HG02970 (cell line): ENCODE data around the gene GALNT10.
A peak's percentile ranks its signal among the peaks of the same experiment; 100 is the strongest.

Source experiments
- ATAC-seq: cut with Tn5 transposase; IDR thresholded peaks from one replicate; pipeline ENCODE4 v1.9.1; 2021; ENCODE audit warnings: mild to moderate bottlenecking, moderate library complexity, moderate number of reproducible peaks; ENCODE audit not compliant: unreplicated experiment, low FRiP score

Gene GALNT10

DNA sequence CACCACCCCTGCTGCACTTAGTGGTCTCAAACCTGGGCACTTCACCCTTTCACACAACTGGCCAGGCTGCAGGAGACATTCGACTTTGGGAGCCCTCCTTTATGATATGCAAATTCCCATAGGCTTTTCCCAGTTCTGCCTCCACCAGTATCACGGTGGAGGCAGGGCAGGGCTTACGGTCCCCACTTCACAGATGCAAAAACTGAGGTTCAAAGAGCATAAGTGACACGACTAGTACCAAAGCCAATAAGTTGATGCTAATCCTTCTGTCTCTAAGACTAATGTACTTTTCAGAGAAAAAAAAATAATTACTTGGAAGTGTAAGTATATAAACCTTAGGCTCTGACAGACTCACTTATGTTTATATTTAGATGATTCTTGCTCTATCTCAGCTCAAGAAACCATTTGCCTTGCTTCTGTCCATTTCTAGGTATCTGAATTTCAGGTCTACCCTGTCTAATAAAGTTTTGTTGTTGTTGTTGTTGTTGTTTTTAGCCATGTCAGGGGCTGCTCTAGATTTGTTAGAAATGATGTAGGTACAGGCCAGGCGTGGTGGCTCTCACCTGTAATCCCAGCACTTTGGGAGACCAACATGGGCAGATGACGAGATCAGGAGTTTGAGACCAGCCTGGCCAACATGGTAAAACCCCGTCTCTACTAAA is 10.7 kb downstream of the GALNT10 start:
- ATAC-seq = no peak

DNA sequence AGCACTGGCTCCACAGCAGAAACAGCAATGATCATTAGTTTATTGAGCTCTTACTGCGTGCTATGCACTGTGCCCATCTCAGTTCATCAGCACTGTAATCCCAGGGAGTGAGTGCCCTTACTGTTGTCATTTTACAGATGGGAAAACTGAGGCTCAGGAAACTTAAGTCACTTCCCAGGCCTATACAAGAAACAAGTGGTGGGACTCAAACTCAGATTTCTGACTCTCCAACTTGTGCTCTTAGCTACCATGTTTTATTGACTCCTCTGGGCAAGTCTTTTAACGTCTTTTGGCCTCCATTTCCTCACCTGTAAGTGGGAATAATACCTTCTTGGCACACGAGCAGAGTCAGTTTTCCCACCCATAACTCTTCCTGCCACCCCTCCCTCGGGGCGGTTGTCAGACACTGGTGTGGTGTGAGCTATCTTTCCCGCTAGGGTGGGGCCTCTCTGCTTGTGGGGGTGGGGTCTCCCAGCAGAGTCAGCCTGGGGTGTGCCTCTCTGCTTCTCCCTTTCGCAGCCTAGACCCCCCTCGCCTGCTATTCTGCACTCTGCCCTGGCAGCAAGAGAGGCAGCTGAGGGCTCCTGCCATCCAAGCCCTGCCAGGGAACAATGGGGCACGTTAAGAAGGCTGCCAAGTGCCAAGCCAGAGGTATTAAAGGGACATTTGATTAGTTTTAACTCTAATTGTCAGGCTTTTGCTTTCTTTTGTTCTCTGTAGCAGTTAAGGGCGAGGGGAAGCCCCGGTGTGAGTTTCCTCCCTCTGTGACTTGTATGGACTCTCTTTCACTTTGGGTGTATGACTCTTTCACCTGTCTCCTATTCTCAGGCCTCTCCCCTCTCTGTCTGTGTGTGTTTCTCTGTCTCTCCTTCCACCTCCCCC is 12.1 kb downstream of the GALNT10 start:
- peak; percentile 83 for ATAC-seq

DNA sequence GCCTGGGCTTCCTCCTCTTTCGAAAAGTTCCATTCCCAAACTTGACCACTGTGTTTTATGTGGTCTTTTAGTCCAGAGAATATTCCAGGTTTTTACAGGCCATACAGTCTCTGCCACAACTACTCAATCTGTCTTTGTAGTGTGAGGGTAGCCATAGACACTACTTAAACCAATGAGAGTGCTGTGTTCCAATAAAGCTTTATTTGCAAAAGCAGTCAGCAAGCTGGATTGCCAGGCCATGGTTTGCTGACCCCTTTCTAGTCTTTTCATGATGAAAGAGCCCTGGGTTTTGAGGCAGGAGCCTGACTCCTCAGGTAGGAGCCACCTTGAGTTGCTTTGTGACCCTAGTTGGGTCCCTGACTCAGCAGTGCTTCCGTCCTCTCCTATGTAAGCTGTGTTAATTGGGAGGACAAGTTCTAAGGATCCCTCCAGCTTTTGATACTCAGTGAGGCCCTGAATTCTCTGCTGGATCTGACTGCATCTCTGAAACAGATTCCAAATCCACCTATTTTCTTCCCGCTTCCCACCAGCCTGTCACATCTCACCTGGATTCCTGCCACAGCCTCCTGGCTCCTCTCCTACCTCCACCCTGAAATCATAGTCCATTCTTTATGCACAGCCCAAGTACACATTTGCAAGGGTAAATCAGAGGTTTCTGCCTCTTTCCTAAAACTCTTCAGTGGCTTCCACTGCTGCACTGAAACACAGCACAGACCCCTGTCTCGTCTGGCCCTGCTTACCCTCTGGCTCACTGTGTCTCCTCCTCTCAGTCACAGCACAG is 13.5 kb downstream of the GALNT10 start:
- ATAC-seq = no peak

DNA sequence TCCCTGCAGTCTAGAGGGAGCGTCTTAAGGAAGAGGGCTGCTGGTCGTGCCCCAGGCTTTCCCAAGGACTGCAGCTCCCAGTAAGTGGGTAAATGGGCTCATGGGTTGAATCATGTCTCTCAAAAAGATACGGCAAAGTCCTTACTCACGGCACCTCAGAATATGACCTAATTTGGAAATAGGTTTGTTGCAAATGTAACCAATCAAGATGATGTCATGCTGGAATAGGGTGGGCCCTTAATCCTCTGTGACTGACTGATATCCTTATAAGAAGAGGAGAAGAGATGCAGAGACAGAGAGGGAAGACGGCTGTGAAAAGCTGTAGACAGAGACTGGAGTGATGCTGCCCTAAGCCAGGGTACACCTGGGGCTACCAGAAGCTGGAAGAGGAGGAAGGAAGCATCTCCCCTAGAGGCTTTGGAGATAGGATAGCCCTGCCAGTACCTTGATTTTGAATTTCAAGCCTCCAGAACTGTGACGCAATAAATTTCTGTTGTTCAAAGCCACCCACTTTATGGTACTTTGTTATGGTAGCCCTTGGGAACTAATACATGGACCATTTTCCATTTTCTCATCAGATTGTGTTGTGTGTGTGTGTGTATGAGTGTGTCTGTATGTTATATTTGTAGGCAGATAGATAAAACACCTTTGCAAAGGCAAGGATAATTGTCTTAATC is 15.0 kb downstream of the GALNT10 start:
- no peak for ATAC-seq

DNA sequence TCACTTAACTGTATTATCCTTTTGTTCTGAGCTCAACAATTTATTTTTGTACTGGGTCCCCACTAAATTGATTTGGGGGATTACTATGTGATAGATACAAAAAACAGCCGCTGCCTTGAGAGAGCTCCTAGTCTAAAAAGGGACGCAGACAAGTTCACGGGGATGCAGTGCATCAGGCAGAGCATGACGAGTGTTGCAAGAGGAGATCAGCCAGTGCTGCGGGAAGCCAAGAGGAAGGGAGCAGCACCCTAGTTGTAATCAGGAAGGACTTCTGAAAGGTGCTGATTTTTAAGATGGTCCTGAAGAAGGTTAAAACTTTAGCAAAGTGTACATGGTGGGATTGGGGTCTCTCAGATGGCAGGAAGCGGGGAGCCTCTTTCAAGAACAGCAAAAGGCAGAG is 15.8 kb downstream of the GALNT10 start:
- no peak for ATAC-seq

DNA sequence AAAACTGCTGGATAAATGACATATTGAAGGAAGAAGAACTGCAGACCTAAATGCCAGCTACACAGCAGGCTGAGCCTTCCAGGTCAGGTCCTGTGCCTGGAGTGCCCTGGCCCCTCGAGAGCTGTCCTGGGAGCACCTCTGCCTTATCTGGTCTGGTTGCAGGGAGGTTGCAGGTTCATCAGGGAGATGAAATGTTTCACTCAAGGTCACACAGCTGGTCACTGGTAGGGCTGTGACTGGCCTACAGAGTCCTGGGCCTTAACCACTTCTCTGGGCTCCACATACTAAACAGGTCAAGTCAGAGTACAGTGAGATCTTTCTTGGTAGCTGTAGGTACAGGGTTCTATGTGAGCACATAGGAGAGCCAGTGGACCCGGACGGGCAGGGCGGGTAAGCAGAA is 16.7 kb downstream of the GALNT10 start:
- no peak for ATAC-seq

DNA sequence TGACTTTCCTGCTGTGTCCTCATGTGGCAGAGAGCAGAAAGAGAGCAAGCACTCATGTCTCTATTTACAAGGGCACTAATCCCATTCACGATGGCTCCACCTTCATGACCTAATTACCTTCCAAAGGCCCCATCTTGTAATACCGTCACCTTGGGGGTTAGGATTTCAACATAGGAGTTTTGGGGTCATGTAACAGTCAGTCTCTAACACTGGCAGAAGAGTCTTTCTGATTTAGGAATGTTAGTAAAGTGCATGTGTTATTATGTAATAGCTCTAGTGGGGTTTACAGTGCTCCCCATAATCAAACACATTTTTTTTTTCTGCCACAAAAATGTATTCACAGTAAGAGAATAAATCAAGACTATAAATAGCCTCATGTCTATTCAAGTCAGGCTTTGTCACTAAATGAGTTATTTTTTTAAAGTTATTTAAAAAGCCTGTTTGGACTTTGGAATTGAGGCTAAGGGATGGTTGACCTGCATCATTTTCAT is 19.1 kb downstream of the GALNT10 start:
- ATAC-seq = no peak

DNA sequence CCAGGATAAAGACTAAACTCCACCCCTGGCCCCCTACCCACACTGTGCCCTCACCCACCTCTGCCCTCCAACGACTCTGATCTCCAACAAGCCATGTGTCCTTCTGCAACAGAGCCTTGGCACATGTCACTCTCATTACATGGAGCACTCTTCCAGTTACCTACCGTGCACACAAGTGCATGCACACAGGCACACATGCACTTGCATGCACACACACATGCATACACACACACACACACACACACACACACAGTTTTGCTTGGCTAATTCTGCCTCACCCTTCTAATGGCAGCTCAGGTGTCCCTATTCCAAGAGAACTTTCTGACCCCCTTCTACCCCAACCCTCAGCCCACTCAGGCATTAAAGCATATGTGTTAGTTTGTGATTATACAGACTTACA is 19.6 kb downstream of the GALNT10 start:
- no peak for ATAC-seq

DNA sequence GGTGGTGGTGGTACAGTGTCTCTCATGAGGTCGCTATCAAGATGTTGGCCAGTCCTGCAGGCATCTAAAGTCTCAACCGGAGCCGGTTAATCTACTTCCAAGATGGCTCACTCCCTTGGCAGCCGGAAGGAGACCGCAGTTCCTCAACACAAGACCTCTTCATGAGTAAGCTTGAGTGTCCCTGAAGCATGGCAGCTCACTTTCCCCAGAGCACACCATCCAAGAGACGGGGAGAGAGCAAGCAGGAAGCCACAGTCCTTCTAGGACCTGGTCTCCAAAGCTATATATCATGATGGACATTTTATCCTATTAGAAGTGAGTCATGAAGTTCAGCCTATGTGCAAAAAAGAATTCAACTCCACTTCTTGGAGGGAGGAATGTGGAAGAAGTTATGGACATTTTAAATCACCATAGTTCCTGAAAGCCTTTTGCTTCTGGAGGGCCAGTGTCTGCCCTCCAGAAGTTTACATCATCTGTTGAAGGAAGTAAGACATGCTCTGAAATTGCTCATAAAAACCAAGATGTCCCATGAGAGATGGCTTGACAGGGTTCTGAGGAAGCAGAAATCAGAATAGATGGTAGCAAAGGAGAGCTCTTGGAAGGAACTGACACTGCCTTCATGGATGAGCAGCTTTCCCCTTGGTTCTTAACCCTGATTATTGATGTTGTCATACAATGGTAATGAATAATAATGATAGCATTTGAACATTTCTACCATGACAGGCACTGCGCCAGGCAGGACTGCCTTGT is 21.3 kb downstream of the GALNT10 start:
- ATAC-seq = no peak

DNA sequence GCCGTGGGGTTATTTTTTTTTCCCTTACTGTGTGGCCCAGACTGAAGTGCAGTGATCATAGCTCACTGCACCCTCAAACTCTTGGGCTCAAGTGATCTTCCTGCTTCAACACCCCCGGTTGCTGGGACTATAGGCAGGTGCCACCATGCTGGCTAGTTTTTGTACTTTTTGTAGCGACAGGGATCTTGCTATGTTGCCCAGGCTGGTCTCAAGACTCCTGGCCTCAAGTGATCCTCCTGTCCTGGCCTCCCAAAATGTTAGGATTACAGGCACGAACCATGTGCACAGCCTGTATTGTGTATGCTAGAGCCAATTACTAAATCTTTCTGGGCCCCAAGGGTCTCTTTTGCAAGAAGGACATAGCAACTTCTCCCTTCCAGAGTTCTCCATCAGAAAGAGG is 23.1 kb downstream of the GALNT10 start:
- ATAC-seq = no peak

DNA sequence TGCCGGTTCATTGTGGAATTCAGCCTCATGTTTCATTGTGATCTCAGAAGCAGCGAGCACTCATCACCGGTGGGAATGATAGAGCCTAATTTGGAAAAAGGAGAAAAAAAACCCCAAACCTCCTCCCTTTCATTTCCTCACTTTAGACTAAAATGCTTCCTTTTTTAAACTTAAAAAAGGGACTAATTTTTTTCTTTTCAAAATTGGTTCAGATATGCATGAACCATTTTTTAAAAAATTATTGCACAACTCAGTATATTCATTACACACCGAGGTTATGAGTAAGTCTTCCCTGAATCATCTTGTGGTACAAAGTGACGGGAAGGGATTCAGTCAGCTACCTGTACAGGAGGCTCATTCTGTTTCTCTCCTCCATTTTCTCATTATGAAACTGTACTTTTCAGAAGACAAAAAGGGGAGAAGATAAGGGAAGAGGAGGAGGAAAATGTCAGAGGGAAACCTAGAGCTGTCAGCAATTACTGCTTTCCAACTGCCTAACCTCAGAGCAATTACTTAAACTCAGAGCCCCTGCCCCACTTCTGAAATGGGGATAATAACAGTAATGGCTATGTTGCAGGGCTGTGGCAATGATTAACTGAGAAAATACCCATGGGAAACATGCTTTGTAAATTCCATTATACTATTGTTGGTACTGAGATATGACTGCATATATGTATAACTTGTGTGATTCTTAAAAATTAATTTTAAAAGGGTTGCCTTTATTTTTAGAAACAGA is 24.0 kb downstream of the GALNT10 start:
- ATAC-seq = peak; percentile 73

DNA sequence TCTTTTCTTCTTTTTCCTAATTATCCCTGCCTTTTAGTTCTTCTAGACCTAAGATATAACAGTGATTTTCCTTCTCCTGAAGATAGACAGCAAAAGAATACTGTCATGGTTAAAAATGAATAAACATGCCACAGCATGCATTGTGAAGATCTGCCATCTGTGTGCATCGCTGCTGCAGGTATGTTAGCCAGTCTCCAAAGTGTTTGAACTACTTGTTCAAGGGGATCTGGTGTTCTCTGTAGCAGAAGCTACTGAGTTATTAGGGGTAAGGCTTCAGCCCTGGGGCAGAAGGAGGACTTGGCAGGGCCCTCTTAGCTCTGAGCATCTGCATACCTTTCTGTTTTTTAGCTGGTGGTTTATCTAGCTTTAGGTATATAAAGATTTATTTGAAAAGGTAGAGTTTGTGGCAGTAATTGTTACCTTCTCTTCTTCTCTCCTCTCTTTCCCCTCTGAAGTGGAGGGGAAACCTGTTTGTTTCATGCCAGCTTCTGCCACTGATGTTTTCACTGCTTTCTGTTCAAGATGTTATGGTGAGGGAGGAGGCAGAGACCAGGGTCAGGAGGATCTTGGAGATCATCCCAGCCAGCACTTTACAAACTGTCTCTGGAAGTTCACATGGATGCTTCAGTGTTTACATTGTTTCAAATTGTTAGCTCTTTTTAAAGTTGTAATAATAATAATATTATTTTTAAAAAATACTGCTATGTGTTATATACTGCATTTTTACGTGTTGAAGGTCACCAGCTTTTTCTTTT is 25.2 kb downstream of the GALNT10 start:
- no peak for ATAC-seq

DNA sequence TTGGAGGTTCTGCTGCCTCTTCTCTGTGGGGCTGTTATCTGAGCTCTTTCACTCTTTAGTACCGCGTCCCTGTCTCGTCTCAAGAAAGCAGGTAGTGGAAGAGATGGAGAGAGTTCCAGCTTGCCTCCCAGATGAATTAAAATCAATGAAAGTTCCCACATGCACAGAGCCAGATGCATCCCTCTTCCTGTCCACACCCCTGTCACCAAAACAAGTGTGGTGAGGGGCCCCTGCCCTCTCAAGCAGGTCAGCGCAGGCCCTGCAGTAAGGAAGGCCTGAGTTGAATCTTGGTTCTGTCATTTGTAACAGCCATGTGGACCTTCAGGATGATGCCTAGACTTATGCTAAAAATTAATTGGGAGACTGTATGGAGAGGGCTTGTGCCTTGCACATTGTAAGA is 26.9 kb downstream of the GALNT10 start:
- ATAC-seq = no peak

DNA sequence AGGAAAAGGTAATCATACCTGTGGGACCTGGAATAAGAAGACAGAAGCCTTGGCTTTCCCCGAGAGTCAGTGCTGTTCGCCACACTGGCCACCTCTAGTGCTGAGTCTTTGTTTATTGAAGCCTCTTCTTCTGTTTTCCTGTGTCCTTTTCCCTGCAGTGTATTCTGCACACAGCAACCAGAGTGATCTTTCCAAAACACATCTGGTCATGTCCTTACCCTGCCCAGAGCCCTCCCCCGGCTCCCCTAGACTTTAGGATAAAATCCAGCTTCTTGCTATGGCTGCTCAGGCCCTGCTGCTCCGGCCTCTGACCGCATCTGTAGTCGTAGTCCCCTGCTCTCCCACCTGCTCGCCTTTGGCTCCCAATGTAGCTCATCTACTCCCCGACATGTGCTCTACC is 28.3 kb downstream of the GALNT10 start:
- no peak for ATAC-seq

DNA sequence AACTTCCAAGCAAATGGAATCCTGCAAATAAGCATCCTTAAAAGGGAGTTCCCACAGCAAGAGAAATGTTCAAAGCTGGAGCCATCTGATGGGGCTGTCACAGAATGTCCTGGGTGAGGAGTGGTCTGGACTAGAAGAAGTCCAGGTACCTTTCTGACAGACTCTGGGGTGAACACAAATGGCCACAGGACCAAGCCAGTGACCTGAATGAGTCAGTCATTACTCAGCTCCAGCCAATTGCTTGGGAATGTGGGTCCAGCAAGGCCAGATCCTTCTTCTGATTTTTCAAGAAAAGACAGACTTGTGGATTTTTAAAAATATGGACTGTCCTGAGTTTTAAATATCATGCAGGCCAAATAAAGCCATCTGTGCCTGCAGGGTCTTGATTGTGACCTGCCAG is 30.1 kb downstream of the GALNT10 start:
- no peak for ATAC-seq

DNA sequence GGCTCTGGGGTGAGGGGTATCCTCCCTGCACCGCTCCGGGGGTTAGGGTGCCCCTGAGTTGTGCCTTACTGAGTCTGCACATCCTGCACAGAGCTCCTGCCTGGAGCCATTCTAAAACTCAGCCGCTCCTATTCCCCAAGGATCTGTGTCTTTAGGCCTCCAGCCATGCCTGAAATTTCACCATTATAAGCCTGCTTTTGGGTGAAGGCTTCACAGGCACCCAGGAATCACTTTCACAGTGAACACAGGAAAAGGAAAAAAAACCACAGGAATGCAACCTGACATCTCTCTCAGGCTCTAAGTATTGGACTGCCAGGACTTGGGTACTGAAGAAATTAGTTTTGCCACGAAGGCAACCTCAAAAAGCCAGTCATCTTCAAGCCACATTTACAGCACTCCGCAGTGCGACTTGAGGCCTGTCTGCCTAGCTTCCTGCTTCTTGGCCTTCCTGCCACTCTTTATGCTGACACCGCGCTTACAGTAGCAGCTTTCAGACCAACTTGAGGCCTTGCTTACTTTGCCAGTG is 30.9 kb downstream of the GALNT10 start:
- ATAC-seq = no peak

DNA sequence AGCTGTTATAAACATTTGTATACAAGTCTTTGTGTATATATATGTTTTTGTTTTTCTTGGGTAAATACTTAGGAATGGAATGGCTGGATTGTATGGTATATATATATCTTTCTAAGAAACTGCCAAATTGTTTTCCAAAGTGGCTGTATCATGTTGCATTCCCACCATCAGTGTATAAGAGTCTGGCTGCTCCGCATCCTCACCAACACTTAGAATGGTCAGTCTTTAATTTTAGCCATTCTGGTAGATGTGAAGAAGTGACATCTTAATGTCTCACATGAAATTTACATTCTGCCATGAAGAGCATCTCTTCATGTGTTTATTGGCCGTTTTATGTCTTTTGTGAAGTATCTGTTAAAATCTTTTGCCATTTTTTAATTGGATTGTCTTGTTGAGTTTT is 31.9 kb downstream of the GALNT10 start:
- ATAC-seq = no peak

DNA sequence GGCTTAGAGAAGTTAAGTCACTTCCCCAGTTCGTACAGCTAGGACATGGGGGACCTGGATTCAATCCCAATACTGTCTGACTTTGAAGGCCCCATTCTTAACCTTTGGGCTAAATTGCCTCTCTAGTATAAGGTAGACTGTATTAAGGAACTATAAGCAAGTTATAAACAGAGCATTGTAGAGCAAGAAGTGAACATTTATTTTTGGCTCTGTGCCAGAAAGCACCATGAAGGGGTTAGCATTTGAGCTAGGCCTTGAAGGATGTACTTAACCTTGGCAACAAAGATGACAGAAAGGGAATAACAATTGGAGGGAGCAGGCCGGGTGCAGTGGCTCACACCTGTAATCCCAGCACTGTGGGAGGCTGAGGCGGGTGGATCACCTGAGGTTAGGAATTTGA is 32.8 kb downstream of the GALNT10 start:
- no peak for ATAC-seq
